Astrocyte (in vitro differentiated cells and primary cell): ENCODE data around the gene RPS10. TPM values are rescaled to one million over a fixed set of nuclear protein-coding genes. Genes with fewer than 3 reads are reported as not detected.
A peak's percentile ranks its signal among the peaks of the same experiment; 100 is the strongest.

Source experiments
- DNase-seq: peaks from one replicate; pipeline ENCODE4 v3.0.0-alpha.2; 2010; ENCODE audit warnings: low read depth
- FAIRE-seq: peaks from 2 replicates; lab custom pipeline; 2011; peaks lifted over from hg19 to GRCh38; lab: Jason Lieb, UNC
- H2AFZ ChIP-seq: 2 replicates; pipeline ENCODE4 v1.6.0; 2012; ENCODE audit warnings: low read depth, low read length, inconsistent platforms
- H3K27ac ChIP-seq: 2 replicates; pipeline ENCODE4 v1.5.1; 2011; ENCODE audit warnings: low read depth, low read length, inconsistent platforms
- H3K27me3 ChIP-seq: 2 replicates; pipeline ENCODE4 v1.6.0; 2011; ENCODE audit warnings: low read length, inconsistent platforms; ENCODE audit not compliant: insufficient read depth
- H3K36me3 ChIP-seq: 2 replicates; pipeline ENCODE4 v1.5.1; 2011; ENCODE audit warnings: low read length, inconsistent platforms; ENCODE audit not compliant: insufficient read depth
- H3K4me1 ChIP-seq: 2 replicates; pipeline ENCODE4 v1.5.1; 2011; ENCODE audit warnings: low read length, inconsistent platforms; ENCODE audit not compliant: insufficient read depth
- H3K4me2 ChIP-seq: 2 replicates; pipeline ENCODE4 v1.6.0; 2012; ENCODE audit warnings: low read length, inconsistent platforms
- H3K4me3 ChIP-seq: 2 replicates; pipeline ENCODE4 v1.5.1; 2011; ENCODE audit warnings: low read depth, mild to moderate bottlenecking, low read length, inconsistent platforms; ENCODE audit not compliant: insufficient read depth
- H3K79me2 ChIP-seq: 2 replicates; pipeline ENCODE4 v1.6.0; 2012; ENCODE audit warnings: mild to moderate bottlenecking, low read length, inconsistent platforms; ENCODE audit not compliant: insufficient read depth
- H3K9ac ChIP-seq: 2 replicates; pipeline ENCODE4 v1.6.0; 2012; ENCODE audit warnings: mild to moderate bottlenecking, low read length, inconsistent platforms
- H3K9me3 ChIP-seq: 2 replicates; pipeline ENCODE4 v1.5.1; 2012; ENCODE audit warnings: low read depth, mild to moderate bottlenecking, low read length, inconsistent platforms; ENCODE audit not compliant: insufficient read depth
- H4K20me1 ChIP-seq: 2 replicates; pipeline ENCODE4 v1.6.0; 2012; ENCODE audit warnings: low read length, inconsistent platforms; ENCODE audit not compliant: insufficient read depth
- H3K27ac Mint-ChIP-seq: one replicate; pipeline ENCODE4 v1.8.0; 2021; ENCODE audit warnings: mild to moderate bottlenecking, mixed read lengths; ENCODE audit not compliant: unreplicated experiment
- H3K27me3 Mint-ChIP-seq: one replicate; pipeline ENCODE4 v1.8.0; 2021; ENCODE audit warnings: low read depth, mixed read lengths; ENCODE audit not compliant: unreplicated experiment
- H3K36me3 Mint-ChIP-seq: one replicate; pipeline ENCODE4 v1.8.0; 2021; ENCODE audit warnings: low read depth, mixed read lengths; ENCODE audit not compliant: unreplicated experiment
- H3K4me1 Mint-ChIP-seq: one replicate; pipeline ENCODE4 v1.8.0; 2021; ENCODE audit warnings: low read depth, mixed read lengths; ENCODE audit not compliant: unreplicated experiment
- H3K4me3 Mint-ChIP-seq: one replicate; pipeline ENCODE4 v1.8.0; 2021; ENCODE audit warnings: mild to moderate bottlenecking, moderate library complexity, mixed read lengths; ENCODE audit not compliant: unreplicated experiment
- H3K9me3 Mint-ChIP-seq: one replicate; pipeline ENCODE4 v1.8.0; 2021; ENCODE audit warnings: mild to moderate bottlenecking, mixed read lengths; ENCODE audit not compliant: unreplicated experiment
- CTCF ChIP-seq: IDR thresholded peaks from 2 replicates; pipeline ENCODE4 v1.5.1; 2011; ENCODE audit warnings: low read depth, mild to moderate bottlenecking, inconsistent platforms, low read length, moderate library complexity; ENCODE audit not compliant: insufficient read depth
- EZH2 ChIP-seq: IDR thresholded peaks from 2 replicates; pipeline ENCODE4 v1.6.1; 2012; ENCODE audit warnings: mild to moderate bottlenecking, low read length, inconsistent platforms; ENCODE audit not compliant: insufficient read depth
- total RNA-seq: library from RNA; stranded (reverse); gene quantifications from 2 replicates; pipeline ENCODE4 v1.2.1, GENCODE V29; 2021

RPS10 gene
- total RNA-seq, 1 donor from 2014 or later = 1,326 TPM

DNA sequence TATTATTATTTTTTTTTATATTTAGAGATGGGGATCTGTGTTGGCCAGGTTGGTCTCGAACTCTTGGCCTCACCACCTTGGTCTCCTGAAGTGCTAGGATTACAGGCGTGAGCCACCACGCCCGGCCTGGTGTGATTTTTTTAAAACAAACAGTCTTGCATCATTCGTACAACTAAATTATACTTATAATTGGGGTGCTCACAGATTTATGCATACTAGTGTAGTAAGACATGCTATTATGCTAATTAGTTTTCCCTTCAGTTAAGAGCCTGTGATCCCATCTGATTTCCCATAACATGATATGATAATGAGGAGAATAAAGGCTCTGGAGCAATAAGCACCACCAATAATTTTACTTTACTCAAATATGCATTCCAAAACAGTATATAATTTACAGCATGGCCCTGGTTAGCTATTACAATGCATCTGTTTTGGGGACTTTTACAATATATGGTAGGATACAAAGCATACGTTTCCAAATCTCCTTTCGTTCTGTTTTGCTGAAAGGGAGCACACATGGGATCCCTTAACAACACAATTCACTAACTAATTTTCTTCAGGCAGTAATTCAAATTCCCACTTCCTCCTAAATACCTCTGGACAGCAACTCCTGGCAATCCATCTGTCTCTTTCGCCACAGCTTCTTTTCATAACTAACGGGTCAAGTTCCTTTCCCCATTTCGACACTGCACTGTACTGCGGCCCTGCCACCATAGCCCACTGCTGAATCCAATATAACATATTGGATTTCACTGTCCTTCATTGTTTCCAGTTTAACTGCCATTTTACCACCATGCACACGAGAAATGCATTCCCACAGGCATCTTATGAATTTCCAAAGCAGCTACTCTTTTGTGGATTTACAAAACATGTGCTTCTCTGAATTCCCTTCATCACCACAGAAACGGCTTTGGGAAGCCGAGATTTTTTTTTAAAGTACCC lies 35.1 kb downstream of the RPS10 start:
- Mint-ChIP-seq H3K36me3 (no peaks in the 10 kb centered on the region), H3K4me1 (peaks cover 9% of the 10 kb centered on the region), H3K4me3 (no peak overlapping the region), H3K27me3 (no peaks in the 10 kb centered on the region), H3K27ac (no peak overlapping the region), H3K9me3 (peaks cover under 1% of the 10 kb centered on the region)
- peak overlapping the region; percentile 94 for H3K4me2 ChIP-seq
- TF ChIP-seq CTCF (no peak), EZH2 (no peak)
- H2AFZ ChIP-seq = peak overlapping the region; percentile 51
- no peaks in the 10 kb centered on the region for H3K36me3 ChIP-seq
- DNase-seq (peak; percentile 67), FAIRE-seq (no peak)
- no peaks in the 10 kb centered on the region for H3K27me3 ChIP-seq
- H3K27ac ChIP-seq = peak overlapping the region; percentile 78
- peaks cover 7% of the 10 kb centered on the region for H3K4me1 ChIP-seq
- peak overlapping the region; percentile 77 for H3K4me3 ChIP-seq
- H3K9me3 ChIP-seq = no peaks in the 10 kb centered on the region
- H3K9ac ChIP-seq = peak overlapping the region; percentile 92
- H4K20me1 ChIP-seq = peaks cover 48% of the 10 kb centered on the region
- peaks cover 72% of the 10 kb centered on the region for H3K79me2 ChIP-seq

GRCh38 chr6:34389034-34389433 lies 36.8 kb downstream of the RPS10 start:
- TF ChIP-seq CTCF = no peak
- no peak for TF ChIP-seq EZH2
- H2AFZ ChIP-seq = no peak overlapping the region
- H3K9ac ChIP-seq = no peak overlapping the region
- H3K36me3 ChIP-seq = no peaks in the 10 kb centered on the region
- H3K9me3 ChIP-seq = no peaks in the 10 kb centered on the region
- Mint-ChIP-seq H3K4me1 (peaks cover 15% of the 10 kb centered on the region), H3K27me3 (no peaks in the 10 kb centered on the region), H3K27ac (peak overlapping the region; percentile 50), H3K36me3 (no peaks in the 10 kb centered on the region), H3K9me3 (no peaks in the 10 kb centered on the region), H3K4me3 (peak overlapping the region; percentile 50)
- peaks cover 90% of the 10 kb centered on the region for H3K79me2 ChIP-seq
- H3K27ac ChIP-seq = no peak overlapping the region
- DNase-seq (no peak), FAIRE-seq (no peak)
- H3K4me2 ChIP-seq = no peak overlapping the region
- H3K4me1 ChIP-seq = peaks cover 7% of the 10 kb centered on the region
- H3K27me3 ChIP-seq = no peaks in the 10 kb centered on the region
- H3K4me3 ChIP-seq = no peak overlapping the region
- H4K20me1 ChIP-seq = peaks cover 62% of the 10 kb centered on the region

DNA sequence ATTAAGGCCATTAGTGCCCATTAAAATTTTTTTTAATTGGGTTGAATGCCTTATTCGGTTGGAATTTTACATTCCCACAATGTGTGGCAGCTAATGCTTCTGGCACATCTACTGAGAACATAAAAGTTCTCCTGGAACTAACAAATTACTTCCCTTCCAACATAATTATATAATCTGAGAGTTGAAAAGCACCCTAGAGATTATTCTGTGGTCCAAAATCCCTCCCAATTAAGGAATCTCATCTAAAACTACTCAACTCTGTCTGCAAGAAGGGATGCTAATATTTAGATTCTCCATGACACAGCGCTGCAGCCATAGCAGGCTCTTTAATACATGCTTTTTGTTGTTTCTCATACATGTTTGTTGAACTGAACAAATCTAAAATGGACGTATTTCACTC lies 37.4 kb downstream of the RPS10 start:
- Histone ChIP-seq H2AFZ (no peak overlapping the region), H3K4me1 (peaks cover 7% of the 10 kb centered on the region), H3K9ac (no peak overlapping the region), H4K20me1 (peaks cover 68% of the 10 kb centered on the region), H3K4me3 (no peak overlapping the region), H3K27me3 (no peaks in the 10 kb centered on the region), H3K27ac (no peak overlapping the region), H3K9me3 (no peaks in the 10 kb centered on the region), H3K79me2 (peaks cover 96% of the 10 kb centered on the region), H3K4me2 (no peak overlapping the region), H3K36me3 (no peaks in the 10 kb centered on the region)
- DNase-seq = no peak
- no peak for FAIRE-seq
- Mint-ChIP-seq H3K27me3 (no peaks in the 10 kb centered on the region), H3K27ac (no peak overlapping the region), H3K36me3 (no peaks in the 10 kb centered on the region), H3K4me1 (peaks cover 16% of the 10 kb centered on the region), H3K4me3 (no peak overlapping the region), H3K9me3 (no peaks in the 10 kb centered on the region)
- TF ChIP-seq EZH2 (no peak), CTCF (no peak)
